Neutrophil (primary cell): ENCODE measurements around the gene CHRD.

Source experiments
- H3K27ac ChIP-seq: fragments of 200-600 bp; sonication (generic); 2 replicates; pipeline ENCODE4 v1.5.1; 2016; ENCODE audit warnings: mild to moderate bottlenecking, moderate library complexity
- H3K27me3 ChIP-seq: fragments of 200-600 bp; sonication (generic); 2 replicates; pipeline ENCODE4 v1.6.0; 2016; ENCODE audit warnings: mild to moderate bottlenecking
- H3K36me3 ChIP-seq: fragments of 200-600 bp; sonication (generic); 2 replicates; pipeline ENCODE4 v1.5.1; 2017
- H3K4me1 ChIP-seq, 2 experiments: fragments of 200-600 bp in 1 of 2; sonication (generic) in 1 of 2; 1 replicate in 1 of 2; 2 replicates in 1 of 2; pipeline versions ENCODE4 v1.5.1 to v1.6.1; 2013 to 2016; ENCODE audit warnings: low read depth in 1 of 2, low read length in 1 of 2, mild to moderate bottlenecking in 1 of 2, moderate library complexity in 1 of 2; ENCODE audit not compliant: control insufficient read depth in 1 of 2, insufficient read depth in 1 of 2
- H3K4me3 ChIP-seq, 2 experiments: fragments of 200-600 bp in 1 of 2; sonication (generic) in 1 of 2; 1 replicate in 1 of 2; 2 replicates in 1 of 2; pipeline ENCODE4 v1.5.1; 2013 to 2016; ENCODE audit warnings: low read depth in 1 of 2, low read length in 1 of 2, mild to moderate bottlenecking in 1 of 2, moderate library complexity in 1 of 2
- H3K9me3 ChIP-seq: fragments of 200-600 bp; sonication (generic); 2 replicates; pipeline ENCODE4 v1.5.1; 2016
- CTCF ChIP-seq: fragments of 200-600 bp; sonication (generic); IDR thresholded peaks from 2 replicates; pipeline ENCODE4 v1.5.1; 2016; ENCODE audit warnings: antibody characterized with exemption

CHRD gene

GRCh38 chr3:184358921-184359350 is 20.9 kb upstream of the CHRD start:
- Histone ChIP-seq H3K27ac (no peak overlapping the region), H3K9me3 (no peaks in the 10 kb centered on the region), H3K27me3 (peaks cover 28% of the 10 kb centered on the region), H3K4me1 (peaks cover 24 to 27% of the 10 kb centered on the region in 2 experiments), H3K4me3 (no peak overlapping the region), H3K36me3 (no peaks in the 10 kb centered on the region)
- no peak for TF ChIP-seq CTCF

GRCh38 chr3:184359610-184360009 is 20.2 kb upstream of the CHRD start:
- H3K9me3 ChIP-seq: no peaks in the 10 kb centered on the region
- no peak for TF ChIP-seq CTCF
- no peaks in the 10 kb centered on the region for H3K36me3 ChIP-seq
- no peak overlapping the region for H3K27ac ChIP-seq
- peaks cover 24 to 28% of the 10 kb centered on the region in 2 experiments for H3K4me1 ChIP-seq
- peaks cover 28% of the 10 kb centered on the region for H3K27me3 ChIP-seq
- H3K4me3 ChIP-seq: no peak overlapping the region

- no peak overlapping the region for H3K4me3 ChIP-seq
Measured at GRCh38 chr3:184360070-184360928, 19.6 kb upstream of the CHRD start.

GRCh38 chr3:184360929-184361531 is 18.8 kb upstream of the CHRD start:
- Histone ChIP-seq H3K36me3 (no peaks in the 10 kb centered on the region), H3K27ac (no peak overlapping the region), H3K27me3 (peaks cover 28% of the 10 kb centered on the region), H3K4me3 (peak overlapping the region; percentile 91), H3K4me1 (peaks cover 24 to 28% of the 10 kb centered on the region in 2 experiments), H3K9me3 (no peaks in the 10 kb centered on the region)
- no peak for TF ChIP-seq CTCF

More at GRCh38 chr3:184360070-184360928, 19.6 kb upstream of the CHRD start:
- Histone ChIP-seq H3K36me3 (no peaks in the 10 kb centered on the region), H3K4me1 (peaks cover 24 to 28% of the 10 kb centered on the region in 2 experiments), H3K27me3 (peaks cover 28% of the 10 kb centered on the region), H3K9me3 (no peaks in the 10 kb centered on the region), H3K27ac (no peak overlapping the region)
- TF ChIP-seq CTCF: no peak

GRCh38 chr3:184361532-184361931 is 18.3 kb upstream of the CHRD start, which contains the start of the genes CLCN2 and POLR2H:
TSS of gene CLCN2 (minus strand) at chr3:184361605. CDS start at chr3:184361479, 126 bp downstream.
TSS of gene POLR2H (plus strand) at chr3:184361710. CDS start at chr3:184363493, 1,783 bp downstream.
- Histone ChIP-seq H3K9me3 (no peaks in the 10 kb centered on the region), H3K4me1 (peaks cover 24 to 28% of the 10 kb centered on the region in 2 experiments), H3K27ac (peak within 1 kb of the TSS; percentile 70), H3K27me3 (peaks cover 28% of the 10 kb centered on the region), H3K4me3 (peak within 1 kb of the TSS; percentile 91), H3K36me3 (no peaks in the 10 kb centered on the region)
- no peak for TF ChIP-seq CTCF
